DND-41 (cell line): ENCODE data around the gene ENAH.

Experiments
- ATAC-seq: fragments of 200-7000 bp; cut with Tn5 transposase; 3 replicates; pipeline ENCODE4 v1.9.1; 2021; ENCODE audit warnings: low read depth; ENCODE audit not compliant: insufficient read depth
- DNase-seq: peaks from one replicate; pipeline ENCODE4 v3.0.0-alpha.2; 2020
- H2AFZ ChIP-seq: 2 replicates; pipeline ENCODE4 v1.6.0; 2012; ENCODE audit warnings: low read depth, low read length
- H3K27ac ChIP-seq: 2 replicates; pipeline ENCODE4 v1.5.1; 2012; ENCODE audit warnings: low read length, inconsistent platforms
- H3K27me3 ChIP-seq: fragments of 200-600 bp; sonication (generic); 2 replicates; pipeline ENCODE4 v1.6.0; 2012; ENCODE audit warnings: low read length, mild to moderate bottlenecking, inconsistent platforms; ENCODE audit not compliant: insufficient read depth, poor library complexity
- H3K36me3 ChIP-seq: 2 replicates; pipeline ENCODE4 v1.5.1; 2012; ENCODE audit warnings: low read length, inconsistent platforms; ENCODE audit not compliant: insufficient read depth
- H3K4me1 ChIP-seq: 2 replicates; pipeline ENCODE4 v1.5.1; 2012; ENCODE audit warnings: mild to moderate bottlenecking, low read length; ENCODE audit not compliant: insufficient read depth
- H3K4me2 ChIP-seq: 2 replicates; pipeline ENCODE4 v1.6.0; 2012; ENCODE audit warnings: mild to moderate bottlenecking, moderate library complexity, low read length, inconsistent platforms; ENCODE audit not compliant: insufficient read depth
- H3K4me3 ChIP-seq, 2 experiments: fragments of 200-600 bp in 1 of 2; shearing (Covaris generic) in 1 of 2; 2 replicates each; pipeline ENCODE4 v1.5.1; 2012 to 2016; ENCODE audit warnings: inconsistent platforms in 2 of 2, low read length in 2 of 2, mild to moderate bottlenecking in 2 of 2, low read depth in 1 of 2, moderate library complexity in 1 of 2
- H3K79me2 ChIP-seq: 2 replicates; pipeline ENCODE4 v1.6.0; 2012; ENCODE audit warnings: low read length, inconsistent platforms; ENCODE audit not compliant: insufficient read depth
- H3K9ac ChIP-seq: 2 replicates; pipeline ENCODE4 v1.6.0; 2012; ENCODE audit warnings: low read depth, mild to moderate bottlenecking, inconsistent platforms, low read length, moderate library complexity
- H3K9me3 ChIP-seq: 2 replicates; pipeline ENCODE4 v1.5.1; 2012; ENCODE audit warnings: low read length, moderate library complexity, mild to moderate bottlenecking, inconsistent platforms; ENCODE audit not compliant: insufficient read depth, severe bottlenecking
- H4K20me1 ChIP-seq: 2 replicates; pipeline ENCODE4 v1.6.0; 2012; ENCODE audit warnings: low read length; ENCODE audit not compliant: insufficient read depth
- EZH2 ChIP-seq: IDR thresholded peaks from 3 replicates; pipeline ENCODE4 v1.6.1; 2012; ENCODE audit warnings: borderline replicate concordance, low read depth, mild to moderate bottlenecking, moderate library complexity, low read length, inconsistent platforms; ENCODE audit not compliant: severe bottlenecking
- TF ChIP-seq, protein P1 (sequence below): IDR thresholded peaks from 2 replicates; pipeline ENCODE4 v1.5.1; 2012; ENCODE audit warnings: borderline replicate concordance, low read length, moderate library complexity, mild to moderate bottlenecking; ENCODE audit not compliant: poor library complexity, severe bottlenecking; ENCODE audit errors: extremely low read depth

Gene ENAH

GRCh38 chr1:225446981-225447615 lies 205.8 kb downstream of the ENAH start:
- TF ChIP-seq, protein P1, sequence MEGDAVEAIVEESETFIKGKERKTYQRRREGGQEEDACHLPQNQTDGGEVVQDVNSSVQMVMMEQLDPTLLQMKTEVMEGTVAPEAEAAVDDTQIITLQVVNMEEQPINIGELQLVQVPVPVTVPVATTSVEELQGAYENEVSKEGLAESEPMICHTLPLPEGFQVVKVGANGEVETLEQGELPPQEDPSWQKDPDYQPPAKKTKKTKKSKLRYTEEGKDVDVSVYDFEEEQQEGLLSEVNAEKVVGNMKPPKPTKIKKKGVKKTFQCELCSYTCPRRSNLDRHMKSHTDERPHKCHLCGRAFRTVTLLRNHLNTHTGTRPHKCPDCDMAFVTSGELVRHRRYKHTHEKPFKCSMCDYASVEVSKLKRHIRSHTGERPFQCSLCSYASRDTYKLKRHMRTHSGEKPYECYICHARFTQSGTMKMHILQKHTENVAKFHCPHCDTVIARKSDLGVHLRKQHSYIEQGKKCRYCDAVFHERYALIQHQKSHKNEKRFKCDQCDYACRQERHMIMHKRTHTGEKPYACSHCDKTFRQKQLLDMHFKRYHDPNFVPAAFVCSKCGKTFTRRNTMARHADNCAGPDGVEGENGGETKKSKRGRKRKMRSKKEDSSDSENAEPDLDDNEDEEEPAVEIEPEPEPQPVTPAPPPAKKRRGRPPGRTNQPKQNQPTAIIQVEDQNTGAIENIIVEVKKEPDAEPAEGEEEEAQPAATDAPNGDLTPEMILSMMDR: no peak
- TF ChIP-seq EZH2: no peak
- Histone ChIP-seq H3K4me2 (no peak overlapping the region), H3K9ac (no peak overlapping the region), H3K9me3 (no peaks in the 10 kb centered on the region), H3K4me3 (no peak overlapping the region), H3K27me3 (no peaks in the 10 kb centered on the region), H3K36me3 (no peaks in the 10 kb centered on the region), H3K4me1 (peaks cover 35% of the 10 kb centered on the region), H2AFZ (no peak overlapping the region), H3K79me2 (no peaks in the 10 kb centered on the region), H4K20me1 (no peaks in the 10 kb centered on the region), H3K27ac (no peak overlapping the region)
- no peak for ATAC-seq
- peak; percentile 2 for DNase-seq

DNA sequence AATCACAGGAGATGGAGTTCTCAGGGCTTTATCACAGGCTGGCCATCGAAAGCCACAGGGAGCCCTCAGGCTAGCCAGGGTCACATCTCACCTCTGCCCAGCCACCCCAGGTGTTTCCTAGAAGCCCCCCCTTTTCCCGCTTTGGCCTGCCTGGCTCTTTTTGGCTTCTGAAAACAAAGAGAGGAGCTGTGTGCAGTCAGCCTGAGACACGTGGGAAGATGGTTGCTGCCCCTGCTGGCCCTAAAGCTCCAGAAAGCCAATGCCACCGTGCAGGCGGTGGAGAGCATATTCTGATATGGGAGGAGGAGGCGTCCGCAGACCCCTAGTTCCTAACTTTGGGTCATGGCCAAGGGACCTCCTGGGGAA lies 206.3 kb downstream of the ENAH start:
- Histone ChIP-seq H3K36me3 (no peaks in the 10 kb centered on the region), H3K27me3 (no peaks in the 10 kb centered on the region), H3K4me3 (no peak overlapping the region), H3K4me2 (no peak overlapping the region), H3K4me1 (peaks cover 37% of the 10 kb centered on the region), H3K27ac (no peak overlapping the region), H4K20me1 (no peaks in the 10 kb centered on the region), H2AFZ (no peak overlapping the region), H3K9ac (no peak overlapping the region), H3K9me3 (no peaks in the 10 kb centered on the region), H3K79me2 (no peaks in the 10 kb centered on the region)
- TF ChIP-seq EZH2: no peak
- TF ChIP-seq, protein P1: no peak
- ATAC-seq (no peak), DNase-seq (no peak)

GRCh38 chr1:225445639-225446594 lies 207.0 kb downstream of the ENAH start:
- Histone ChIP-seq H3K9me3 (no peaks in the 10 kb centered on the region), H3K4me1 (peaks cover 37% of the 10 kb centered on the region), H3K9ac (peak overlapping the region; percentile 52), H3K4me2 (peak overlapping the region; percentile 52), H3K36me3 (no peaks in the 10 kb centered on the region), H3K27ac (peak overlapping the region; percentile 90), H3K4me3 (peak overlapping the region in 1 of 2 experiments; percentile 48; a peak in 2 of 4 replicates), H3K79me2 (no peaks in the 10 kb centered on the region), H2AFZ (peak overlapping the region; percentile 70), H4K20me1 (no peaks in the 10 kb centered on the region), H3K27me3 (no peaks in the 10 kb centered on the region)
- ATAC-seq (no peak), DNase-seq (no peak)
- TF ChIP-seq, protein P1: no peak
- TF ChIP-seq EZH2: no peak
